Measurements from ENCODE around the gene SMARCA2.
A peak's percentile ranks its signal among the peaks of the same experiment; 100 is the strongest.

SMARCA2 gene

GRCh38 chr9:2178034-2178734 lies 163.0 kb downstream of the SMARCA2 start:
- DNase-seq = no peak

GRCh38 chr9:2179567-2179966 lies 164.4 kb downstream of the SMARCA2 start:
- DNase-seq = peak; percentile 16

- DNase-seq = peak; percentile 49
Measured at GRCh38 chr9:2180154-2180553, 165.0 kb downstream of the SMARCA2 start.

- no peak for DNase-seq
Measured at GRCh38 chr9:2180704-2181103, 165.6 kb downstream of the SMARCA2 start.

GRCh38 chr9:2181792-2182191 lies 166.6 kb downstream of the SMARCA2 start:
- DNase-seq = peak; percentile 73

- no peak for DNase-seq
Measured at GRCh38 chr9:2190939-2191608, 175.9 kb downstream of the SMARCA2 start.

- DNase-seq = no peak
Measured at GRCh38 chr9:2191609-2191972, 176.4 kb downstream of the SMARCA2 start.

- DNase-seq = no peak
Measured at GRCh38 chr9:2192356-2192979, 177.3 kb downstream of the SMARCA2 start.

GRCh38 chr9:2193552-2193951 lies 178.4 kb downstream of the SMARCA2 start:
- no peak for DNase-seq

- DNase-seq = no peak
Measured at GRCh38 chr9:2195211-2195610, 180.1 kb downstream of the SMARCA2 start.

GRCh38 chr9:2196757-2197156 lies 181.6 kb downstream of the SMARCA2 start:
- no peak for DNase-seq

GRCh38 chr9:2198956-2199635 lies 183.9 kb downstream of the SMARCA2 start:
- no peak for DNase-seq

- DNase-seq = peak; percentile 17
Measured at GRCh38 chr9:2199999-2200796, 185.1 kb downstream of the SMARCA2 start.

GRCh38 chr9:2208465-2208864 lies 193.3 kb downstream of the SMARCA2 start:
- no peak for DNase-seq

- DNase-seq = no peak
Measured at GRCh38 chr9:2208991-2209390, 193.8 kb downstream of the SMARCA2 start.

GRCh38 chr9:2209400-2209799 lies 194.3 kb downstream of the SMARCA2 start:
- DNase-seq = no peak

GRCh38 chr9:2210201-2210600 lies 195.1 kb downstream of the SMARCA2 start:
- no peak for DNase-seq

- no peak for DNase-seq
Measured at GRCh38 chr9:2213830-2214468, 198.8 kb downstream of the SMARCA2 start.

- DNase-seq = no peak
Measured at GRCh38 chr9:2214707-2215106, 199.6 kb downstream of the SMARCA2 start.

- no peak for DNase-seq
Measured at GRCh38 chr9:2215921-2216441, 200.8 kb downstream of the SMARCA2 start.

GRCh38 chr9:2216591-2216990 lies 201.4 kb downstream of the SMARCA2 start:
- no peak for DNase-seq

GRCh38 chr9:2217540-2217939 lies 202.4 kb downstream of the SMARCA2 start:
- DNase-seq = no peak
